SKM-1 treated with dmso at 0.1 percent for 144 hours (cell line): Measurements from ENCODE around the gene FMO1.

ENCODE experiments used
- DNase-seq: peaks from one replicate; lab custom pipeline; 2025; ENCODE audit not compliant: unreplicated experiment; lab: John Stamatoyannopoulos, UW

Gene FMO1

GRCh38 chr1:171248302-171248701, at the start of gene FMO1:
Gene FMO1 (plus strand): TSS chr1:171248494. CDS start chr1:171258088, 9,594 bp downstream.
- no peak for DNase-seq

GRCh38 chr1:171204296-171204695, 44.0 kb upstream of the FMO1 start:
- DNase-seq, result no peak

- no peak for DNase-seq
Observed at GRCh38 chr1:171206204-171206977, 41.9 kb upstream of the FMO1 start.

GRCh38 chr1:171206978-171207355, 41.3 kb upstream of the FMO1 start:
- no peak for DNase-seq

GRCh38 chr1:171207377-171207776, 40.9 kb upstream of the FMO1 start:
- no peak for DNase-seq

GRCh38 chr1:171210355-171210754, 37.9 kb upstream of the FMO1 start:
- DNase-seq, result no peak

GRCh38 chr1:171212607-171213351, 35.5 kb upstream of the FMO1 start:
- peak; percentile 85 for DNase-seq

GRCh38 chr1:171213559-171214454, 34.5 kb upstream of the FMO1 start:
- DNase-seq, result no peak

- DNase-seq, result no peak
Observed at GRCh38 chr1:171217658-171218443, 30.4 kb upstream of the FMO1 start.

- no peak for DNase-seq
Observed at GRCh38 chr1:171218661-171219060, 29.6 kb upstream of the FMO1 start.

GRCh38 chr1:171219346-171220080, 28.8 kb upstream of the FMO1 start:
- DNase-seq, result no peak

GRCh38 chr1:171220081-171220420, 28.2 kb upstream of the FMO1 start:
- no peak for DNase-seq

GRCh38 chr1:171220581-171221054, 27.7 kb upstream of the FMO1 start:
- DNase-seq, result no peak

- no peak for DNase-seq
Observed at GRCh38 chr1:171221665-171222591, 26.4 kb upstream of the FMO1 start.

- DNase-seq, result no peak
Observed at GRCh38 chr1:171222936-171223335, 25.4 kb upstream of the FMO1 start.

- peak; percentile 49 for DNase-seq
Observed at GRCh38 chr1:171224257-171224656, 24.0 kb upstream of the FMO1 start.

GRCh38 chr1:171226747-171227370, 21.4 kb upstream of the FMO1 start:
- DNase-seq, result peak; percentile 88

- DNase-seq, result no peak
Observed at GRCh38 chr1:171231326-171231725, 17.0 kb upstream of the FMO1 start.
